ES-I3 (cell line): ENCODE data around the gene PAPSS2.
"Not testable (repeated sequence)": the region's sequence is repeated elsewhere in the genome, so short reads cannot be mapped to it uniquely, and the experiment has no call there.

ENCODE experiments used
- H3K36me3 ChIP-seq: 2 replicates; pipeline ENCODE4 v1.6.1; 2013; ENCODE audit warnings: mild to moderate bottlenecking, low read length, control low read depth, moderate library complexity; ENCODE audit not compliant: insufficient read depth
- H3K4me1 ChIP-seq: 2 replicates; pipeline ENCODE4 v1.6.1; 2013; ENCODE audit warnings: mild to moderate bottlenecking, control low read depth, low read length; ENCODE audit not compliant: insufficient read depth
- H3K9ac ChIP-seq: 2 replicates; pipeline ENCODE4 v1.6.1; 2013; ENCODE audit warnings: low read depth, mild to moderate bottlenecking, low read length, moderate library complexity
- H3K9me3 ChIP-seq: 2 replicates; pipeline ENCODE4 v1.6.1; 2013; ENCODE audit warnings: mild to moderate bottlenecking, low read length, moderate library complexity; ENCODE audit not compliant: control insufficient read depth, insufficient read depth

The PAPSS2 gene

GRCh38 chr10:87659571-87660483 is at the start of gene PAPSS2:
PAPSS2 (plus strand) TSS chr10:87659878; CDS start chr10:87659982, 104 bp downstream.
- Histone ChIP-seq H3K9ac (peak within 1 kb of the TSS; percentile 91), H3K4me1 (peaks cover 28% of the 10 kb centered on the region), H3K36me3 (no peaks in the 10 kb centered on the region)

GRCh38 chr10:87611341-87611740 is 48.3 kb upstream of the PAPSS2 start:
- H3K36me3 ChIP-seq, H3K9ac ChIP-seq: not testable (repeated sequence)
- Histone ChIP-seq H3K4me1 (peaks cover 14% of the 10 kb centered on the region), H3K9me3 (peaks cover 13% of the 10 kb centered on the region)

More at GRCh38 chr10:87659571-87660483, at the start of gene PAPSS2:
- H3K9me3 ChIP-seq = no peaks in the 10 kb centered on the region

GRCh38 chr10:87612115-87612514 is 47.6 kb upstream of the PAPSS2 start:
- Histone ChIP-seq H3K36me3 (no peaks in the 10 kb centered on the region), H3K4me1 (peaks cover 13% of the 10 kb centered on the region), H3K9ac (no peak overlapping the region), H3K9me3 (peaks cover 13% of the 10 kb centered on the region)

- Histone ChIP-seq H3K9ac (no peak overlapping the region), H3K9me3 (peaks cover 13% of the 10 kb centered on the region), H3K36me3 (no peaks in the 10 kb centered on the region), H3K4me1 (peaks cover 8% of the 10 kb centered on the region)
Measured at GRCh38 chr10:87613751-87614150, 45.9 kb upstream of the PAPSS2 start.

GRCh38 chr10:87615856-87616255 is 43.8 kb upstream of the PAPSS2 start:
- Histone ChIP-seq H3K9ac (no peak overlapping the region), H3K9me3 (peaks cover 13% of the 10 kb centered on the region), H3K36me3 (no peaks in the 10 kb centered on the region), H3K4me1 (peaks cover 10% of the 10 kb centered on the region)

GRCh38 chr10:87617503-87617902 is 42.2 kb upstream of the PAPSS2 start:
- Histone ChIP-seq H3K9ac (no peak overlapping the region), H3K36me3 (no peaks in the 10 kb centered on the region), H3K9me3 (peaks cover 5% of the 10 kb centered on the region; the same call in 1 of the 2 replicates), H3K4me1 (peaks cover 20% of the 10 kb centered on the region)

GRCh38 chr10:87618566-87619423 is 40.9 kb upstream of the PAPSS2 start:
- Histone ChIP-seq H3K9ac (no peak overlapping the region), H3K36me3 (no peaks in the 10 kb centered on the region), H3K9me3 (no peaks in the 10 kb centered on the region), H3K4me1 (peaks cover 22% of the 10 kb centered on the region)

- Histone ChIP-seq H3K4me1 (peaks cover 28% of the 10 kb centered on the region), H3K9ac (no peak overlapping the region), H3K36me3 (no peaks in the 10 kb centered on the region), H3K9me3 (no peaks in the 10 kb centered on the region)
Measured at GRCh38 chr10:87619705-87620104, 40.0 kb upstream of the PAPSS2 start.

GRCh38 chr10:87621440-87621839 is 38.2 kb upstream of the PAPSS2 start:
- H3K36me3 ChIP-seq, H3K9ac ChIP-seq, H3K9me3 ChIP-seq: not testable (repeated sequence)
- peaks cover 39% of the 10 kb centered on the region for H3K4me1 ChIP-seq

- H3K9ac ChIP-seq = no peak overlapping the region
- peaks cover 43% of the 10 kb centered on the region for H3K4me1 ChIP-seq
- H3K36me3 ChIP-seq = no peaks in the 10 kb centered on the region
- H3K9me3 ChIP-seq = no peaks in the 10 kb centered on the region
Measured at GRCh38 chr10:87622314-87623004, 37.2 kb upstream of the PAPSS2 start.

- peaks cover 48% of the 10 kb centered on the region for H3K4me1 ChIP-seq
- H3K9ac ChIP-seq = no peak overlapping the region
- no peaks in the 10 kb centered on the region for H3K36me3 ChIP-seq
- no peaks in the 10 kb centered on the region for H3K9me3 ChIP-seq
Measured at GRCh38 chr10:87623191-87623590, 36.5 kb upstream of the PAPSS2 start.

- no peaks in the 10 kb centered on the region for H3K36me3 ChIP-seq
- H3K4me1 ChIP-seq = peaks cover 47% of the 10 kb centered on the region
- H3K9ac ChIP-seq = 0 out of 2 replicates have a peak overlapping the region, but pooled peaks have one; percentile 11
- no peaks in the 10 kb centered on the region for H3K9me3 ChIP-seq
Measured at GRCh38 chr10:87625661-87626060, 34.0 kb upstream of the PAPSS2 start.

- H3K9ac ChIP-seq = no peak overlapping the region
- H3K9me3 ChIP-seq = no peaks in the 10 kb centered on the region
- H3K36me3 ChIP-seq = no peaks in the 10 kb centered on the region
- H3K4me1 ChIP-seq = peaks cover 40% of the 10 kb centered on the region
Measured at GRCh38 chr10:87626422-87626892, 33.2 kb upstream of the PAPSS2 start.

GRCh38 chr10:87630171-87630570 is 29.5 kb upstream of the PAPSS2 start:
- H3K4me1 ChIP-seq = peaks cover 23% of the 10 kb centered on the region
- no peak overlapping the region for H3K9ac ChIP-seq
- H3K9me3 ChIP-seq = peaks cover 11% of the 10 kb centered on the region; the same call in 1 of the 2 replicates
- H3K36me3 ChIP-seq = no peaks in the 10 kb centered on the region
